ENCODE data around the gene TMEM168.

TMEM168 gene

GRCh38 chr7:112763298-112763697, 26.9 kb downstream of the TMEM168 start:
- no peak overlapping the region for H2BK15ac ChIP-seq (replicated peaks; ENCODE audit: low read depth)
- no peaks in the 10 kb centered on the region for H3K27me3 ChIP-seq (ENCODE audit: insufficient read depth, low read length, poor library complexity)
- H4K8ac ChIP-seq (ENCODE audit: low read depth, low read length): no peak overlapping the region
- no peaks in the 10 kb centered on the region for H3K79me2 ChIP-seq (ENCODE audit: control insufficient read depth, insufficient read depth, low read length)
- H3K23ac ChIP-seq (ENCODE audit: low read length): no peak overlapping the region
- H3K18ac ChIP-seq (ENCODE audit: low read length): no peak overlapping the region
- no peak overlapping the region for H3K4me3 ChIP-seq (ENCODE audit: low read length)
- H3K4ac ChIP-seq (ENCODE audit: low read depth, low read length): no peak overlapping the region
- no CpG with 5 or more reads among the region's 3 CpGs for WGBS (ENCODE audit: extremely low coverage, insufficient coverage, low lambda C conversion rate)
- H2BK5ac ChIP-seq (ENCODE audit: low read length): no peak overlapping the region
- H3K56ac ChIP-seq (ENCODE audit: low read length): no peak overlapping the region
- no peaks in the 10 kb centered on the region for H3K36me3 ChIP-seq (ENCODE audit: control insufficient read depth, insufficient read depth, low read length)
- no peak overlapping the region for H3K27ac ChIP-seq (ENCODE audit: low read depth, low read length)
- no peak overlapping the region for H2BK120ac ChIP-seq (ENCODE audit: low read depth, low read length)
- no peak for DNase-seq
- H4K5ac ChIP-seq (ENCODE audit: low read length): no peak overlapping the region
- no peak overlapping the region for H3K4me2 ChIP-seq (ENCODE audit: low read length)
- H2AK5ac ChIP-seq (ENCODE audit: low read length): no peak overlapping the region
- H3K9ac ChIP-seq (ENCODE audit: low read length): no peak overlapping the region
- H3K79me1 ChIP-seq (ENCODE audit: low read length): no peaks in the 10 kb centered on the region
- H3K4me1 ChIP-seq (ENCODE audit: control insufficient read depth, low read depth, low read length): no peaks in the 10 kb centered on the region

- WGBS (ENCODE audit: extremely low coverage, insufficient coverage, low lambda C conversion rate): no CpG with 5 or more reads among the region's 3 CpGs
Measured at GRCh38 chr7:112759905-112760304, 30.3 kb downstream of the TMEM168 start.

DNA sequence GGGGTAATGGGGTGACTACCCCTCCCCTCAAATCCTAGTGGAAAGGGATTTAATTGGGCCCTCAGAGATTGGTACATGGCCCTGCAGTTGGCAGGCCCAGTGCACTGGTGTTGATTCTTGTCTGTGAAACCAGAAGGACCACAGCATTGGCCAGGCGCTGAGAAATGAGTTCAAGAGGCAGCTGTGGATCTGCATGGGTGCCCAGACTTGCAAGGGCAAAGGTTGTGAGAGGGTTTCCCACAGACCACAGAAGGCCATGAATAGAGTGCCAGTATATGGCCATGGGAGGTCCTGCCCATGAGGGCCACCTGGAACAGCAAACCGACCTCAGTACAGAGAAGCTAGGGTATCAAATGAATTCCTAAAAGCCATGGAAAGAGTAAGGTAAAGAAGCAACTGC, 32.9 kb downstream of the TMEM168 start:
- H3K36me3 ChIP-seq (ENCODE audit: control insufficient read depth, insufficient read depth, low read length): no peaks in the 10 kb centered on the region
- H3K4me2 ChIP-seq (ENCODE audit: low read length): no peak overlapping the region
- H2BK120ac ChIP-seq (ENCODE audit: low read depth, low read length): no peak overlapping the region
- no peaks in the 10 kb centered on the region for H3K79me1 ChIP-seq (ENCODE audit: low read length)
- DNase-seq: no peak
- H2BK5ac ChIP-seq (ENCODE audit: low read length): no peak overlapping the region
- no peaks in the 10 kb centered on the region for H3K27me3 ChIP-seq (ENCODE audit: insufficient read depth, low read length, poor library complexity)
- no peak overlapping the region for H2AK5ac ChIP-seq (ENCODE audit: low read length)
- H3K27ac ChIP-seq (ENCODE audit: low read depth, low read length): no peak overlapping the region
- H3K4ac ChIP-seq (ENCODE audit: low read depth, low read length): no peak overlapping the region
- H2BK15ac ChIP-seq (replicated peaks; ENCODE audit: low read depth): no peak overlapping the region
- no peak overlapping the region for H3K56ac ChIP-seq (ENCODE audit: low read length)
- H3K9ac ChIP-seq (ENCODE audit: low read length): no peak overlapping the region
- no peak overlapping the region for H3K18ac ChIP-seq (ENCODE audit: low read length)
- no peak overlapping the region for H4K8ac ChIP-seq (ENCODE audit: low read depth, low read length)
- H3K4me3 ChIP-seq (ENCODE audit: low read length): no peak overlapping the region
- no peaks in the 10 kb centered on the region for H3K4me1 ChIP-seq (ENCODE audit: control insufficient read depth, low read depth, low read length)
- no peak overlapping the region for H3K23ac ChIP-seq (ENCODE audit: low read length)
- H3K79me2 ChIP-seq (ENCODE audit: control insufficient read depth, insufficient read depth, low read length): no peaks in the 10 kb centered on the region
- no peak overlapping the region for H4K5ac ChIP-seq (ENCODE audit: low read length)
- no CpG with 5 or more reads among the region's 2 CpGs for WGBS (ENCODE audit: extremely low coverage, insufficient coverage, low lambda C conversion rate)

More at GRCh38 chr7:112759905-112760304, 30.3 kb downstream of the TMEM168 start:
- no peak overlapping the region for H2BK15ac ChIP-seq (replicated peaks; ENCODE audit: low read depth)
- H2AK5ac ChIP-seq (ENCODE audit: low read length): no peak overlapping the region
- no peak overlapping the region for H3K4me3 ChIP-seq (ENCODE audit: low read length)
- H3K23ac ChIP-seq (ENCODE audit: low read length): no peak overlapping the region
- H3K27me3 ChIP-seq (ENCODE audit: insufficient read depth, low read length, poor library complexity): no peaks in the 10 kb centered on the region
- no peak overlapping the region for H2BK120ac ChIP-seq (ENCODE audit: low read depth, low read length)
- no peak overlapping the region for H3K4me2 ChIP-seq (ENCODE audit: low read length)
- H4K8ac ChIP-seq (ENCODE audit: low read depth, low read length): no peak overlapping the region
- H3K9ac ChIP-seq (ENCODE audit: low read length): no peak overlapping the region
- no peak overlapping the region for H3K18ac ChIP-seq (ENCODE audit: low read length)
- H4K5ac ChIP-seq (ENCODE audit: low read length): no peak overlapping the region
- H2BK5ac ChIP-seq (ENCODE audit: low read length): no peak overlapping the region
- no peaks in the 10 kb centered on the region for H3K79me2 ChIP-seq (ENCODE audit: control insufficient read depth, insufficient read depth, low read length)
- H3K27ac ChIP-seq (ENCODE audit: low read depth, low read length): no peak overlapping the region
- H3K56ac ChIP-seq (ENCODE audit: low read length): no peak overlapping the region
- H3K79me1 ChIP-seq (ENCODE audit: low read length): no peaks in the 10 kb centered on the region
- H3K4ac ChIP-seq (ENCODE audit: low read depth, low read length): no peak overlapping the region
- H3K4me1 ChIP-seq (ENCODE audit: control insufficient read depth, low read depth, low read length): no peaks in the 10 kb centered on the region
- DNase-seq: no peak
- H3K36me3 ChIP-seq (ENCODE audit: control insufficient read depth, insufficient read depth, low read length): no peaks in the 10 kb centered on the region

DNA sequence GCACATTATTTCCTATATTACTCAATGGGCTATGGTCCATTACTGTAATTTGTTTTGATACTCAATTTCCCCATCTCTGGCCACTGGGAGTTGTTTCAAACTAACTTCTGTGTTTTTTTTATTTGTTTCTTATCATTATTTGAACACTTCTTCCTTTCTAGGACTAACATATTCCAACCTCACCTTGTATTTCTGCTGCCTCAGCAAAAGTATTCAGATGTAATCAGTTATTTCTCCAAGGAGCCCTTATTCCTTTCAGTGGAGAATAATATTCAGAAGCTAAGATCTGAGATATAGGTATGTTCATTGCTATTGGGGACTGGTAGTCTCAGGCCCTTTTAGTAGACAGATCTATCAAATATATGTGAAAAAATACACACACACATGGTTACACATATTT, 36.9 kb downstream of the TMEM168 start:
- DNase-seq: no peak
- Histone ChIP-seq H3K79me1 (ENCODE audit: low read length) (no peaks in the 10 kb centered on the region), H3K23ac (ENCODE audit: low read length) (no peak overlapping the region), H3K27ac (ENCODE audit: low read depth, low read length) (no peak overlapping the region), H3K18ac (ENCODE audit: low read length) (no peak overlapping the region), H4K8ac (ENCODE audit: low read depth, low read length) (no peak overlapping the region), H2BK120ac (ENCODE audit: low read depth, low read length) (no peak overlapping the region), H3K79me2 (ENCODE audit: control insufficient read depth, insufficient read depth, low read length) (no peaks in the 10 kb centered on the region), H3K36me3 (ENCODE audit: control insufficient read depth, insufficient read depth, low read length) (no peaks in the 10 kb centered on the region), H2BK15ac (replicated peaks; ENCODE audit: low read depth) (no peak overlapping the region), H3K9ac (ENCODE audit: low read length) (no peak overlapping the region), H2AK5ac (ENCODE audit: low read length) (no peak overlapping the region), H3K4me1 (ENCODE audit: control insufficient read depth, low read depth, low read length) (no peaks in the 10 kb centered on the region), H3K56ac (ENCODE audit: low read length) (no peak overlapping the region), H4K5ac (ENCODE audit: low read length) (no peak overlapping the region), H3K4me2 (ENCODE audit: low read length) (no peak overlapping the region), H3K4me3 (ENCODE audit: low read length) (no peak overlapping the region), H2BK5ac (ENCODE audit: low read length) (no peak overlapping the region), H3K27me3 (ENCODE audit: insufficient read depth, low read length, poor library complexity) (no peaks in the 10 kb centered on the region), H3K4ac (ENCODE audit: low read depth, low read length) (no peak overlapping the region)

DNA sequence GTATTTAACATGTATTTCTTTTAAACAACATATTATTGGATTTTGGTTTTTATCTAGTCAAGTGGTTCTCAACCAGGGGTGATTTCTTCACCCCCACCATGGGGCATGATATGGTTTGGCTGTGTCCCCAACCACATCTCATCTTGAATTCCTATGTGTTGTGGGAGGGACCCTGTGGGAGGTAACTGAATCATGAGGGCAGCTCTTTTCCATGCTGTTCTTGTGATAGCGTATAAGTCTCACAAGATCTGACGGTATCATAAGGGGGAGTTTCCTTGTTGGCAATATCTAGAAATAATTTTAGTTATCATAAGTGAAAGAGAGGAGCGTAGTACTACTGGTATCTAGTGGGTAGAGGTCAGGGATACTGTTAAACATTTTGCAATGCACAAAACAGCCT, 37.6 kb downstream of the TMEM168 start:
- no peaks in the 10 kb centered on the region for H3K36me3 ChIP-seq (ENCODE audit: control insufficient read depth, insufficient read depth, low read length)
- H3K27ac ChIP-seq (ENCODE audit: low read depth, low read length): no peak overlapping the region
- no peak overlapping the region for H3K23ac ChIP-seq (ENCODE audit: low read length)
- no peak overlapping the region for H3K4ac ChIP-seq (ENCODE audit: low read depth, low read length)
- H3K79me2 ChIP-seq (ENCODE audit: control insufficient read depth, insufficient read depth, low read length): no peaks in the 10 kb centered on the region
- no peak overlapping the region for H2BK120ac ChIP-seq (ENCODE audit: low read depth, low read length)
- H3K4me3 ChIP-seq (ENCODE audit: low read length): no peak overlapping the region
- no CpG with 5 or more reads among the region's 3 CpGs for WGBS (ENCODE audit: extremely low coverage, insufficient coverage, low lambda C conversion rate)
- H2BK5ac ChIP-seq (ENCODE audit: low read length): no peak overlapping the region
- H3K79me1 ChIP-seq (ENCODE audit: low read length): no peaks in the 10 kb centered on the region
- H3K4me2 ChIP-seq (ENCODE audit: low read length): no peak overlapping the region
- no peak overlapping the region for H2AK5ac ChIP-seq (ENCODE audit: low read length)
- H2BK15ac ChIP-seq (replicated peaks; ENCODE audit: low read depth): no peak overlapping the region
- no peak overlapping the region for H3K18ac ChIP-seq (ENCODE audit: low read length)
- no peak overlapping the region for H3K9ac ChIP-seq (ENCODE audit: low read length)
- H4K8ac ChIP-seq (ENCODE audit: low read depth, low read length): no peak overlapping the region
- H4K5ac ChIP-seq (ENCODE audit: low read length): no peak overlapping the region
- peak; percentile 45 for DNase-seq
- no peak overlapping the region for H3K56ac ChIP-seq (ENCODE audit: low read length)
- H3K4me1 ChIP-seq (ENCODE audit: control insufficient read depth, low read depth, low read length): no peaks in the 10 kb centered on the region
- no peaks in the 10 kb centered on the region for H3K27me3 ChIP-seq (ENCODE audit: insufficient read depth, low read length, poor library complexity)

GRCh38 chr7:112749775-112750174, 40.4 kb downstream of the TMEM168 start:
- H3K4me2 ChIP-seq (ENCODE audit: low read length): no peak overlapping the region
- no peaks in the 10 kb centered on the region for H3K4me1 ChIP-seq (ENCODE audit: control insufficient read depth, low read depth, low read length)
- H2BK15ac ChIP-seq (replicated peaks; ENCODE audit: low read depth): no peak overlapping the region
- H3K36me3 ChIP-seq (ENCODE audit: control insufficient read depth, insufficient read depth, low read length): no peaks in the 10 kb centered on the region
- no peak overlapping the region for H3K23ac ChIP-seq (ENCODE audit: low read length)
- H3K56ac ChIP-seq (ENCODE audit: low read length): no peak overlapping the region
- no peak overlapping the region for H2BK120ac ChIP-seq (ENCODE audit: low read depth, low read length)
- no CpG with 5 or more reads among the region's 2 CpGs for WGBS (ENCODE audit: extremely low coverage, insufficient coverage, low lambda C conversion rate)
- H3K9ac ChIP-seq (ENCODE audit: low read length): no peak overlapping the region
- H4K5ac ChIP-seq (ENCODE audit: low read length): no peak overlapping the region
- H3K79me2 ChIP-seq (ENCODE audit: control insufficient read depth, insufficient read depth, low read length): no peaks in the 10 kb centered on the region
- H3K4ac ChIP-seq (ENCODE audit: low read depth, low read length): no peak overlapping the region
- H2AK5ac ChIP-seq (ENCODE audit: low read length): no peak overlapping the region
- no peak for DNase-seq
- H2BK5ac ChIP-seq (ENCODE audit: low read length): no peak overlapping the region
- no peak overlapping the region for H3K27ac ChIP-seq (ENCODE audit: low read depth, low read length)
- no peak overlapping the region for H3K4me3 ChIP-seq (ENCODE audit: low read length)
- no peak overlapping the region for H4K8ac ChIP-seq (ENCODE audit: low read depth, low read length)
- H3K18ac ChIP-seq (ENCODE audit: low read length): no peak overlapping the region
- no peaks in the 10 kb centered on the region for H3K79me1 ChIP-seq (ENCODE audit: low read length)
- H3K27me3 ChIP-seq (ENCODE audit: insufficient read depth, low read length, poor library complexity): no peaks in the 10 kb centered on the region

All from mesendoderm (in vitro differentiated cells).